GM18861 (cell line): ENCODE results near the gene KRTAP10-3.

Experiments
- ATAC-seq: cut with Tn5 transposase; IDR thresholded peaks from one replicate; pipeline ENCODE4 v1.9.1; 2021; ENCODE audit not compliant: unreplicated experiment

KRTAP10-3 gene

DNA sequence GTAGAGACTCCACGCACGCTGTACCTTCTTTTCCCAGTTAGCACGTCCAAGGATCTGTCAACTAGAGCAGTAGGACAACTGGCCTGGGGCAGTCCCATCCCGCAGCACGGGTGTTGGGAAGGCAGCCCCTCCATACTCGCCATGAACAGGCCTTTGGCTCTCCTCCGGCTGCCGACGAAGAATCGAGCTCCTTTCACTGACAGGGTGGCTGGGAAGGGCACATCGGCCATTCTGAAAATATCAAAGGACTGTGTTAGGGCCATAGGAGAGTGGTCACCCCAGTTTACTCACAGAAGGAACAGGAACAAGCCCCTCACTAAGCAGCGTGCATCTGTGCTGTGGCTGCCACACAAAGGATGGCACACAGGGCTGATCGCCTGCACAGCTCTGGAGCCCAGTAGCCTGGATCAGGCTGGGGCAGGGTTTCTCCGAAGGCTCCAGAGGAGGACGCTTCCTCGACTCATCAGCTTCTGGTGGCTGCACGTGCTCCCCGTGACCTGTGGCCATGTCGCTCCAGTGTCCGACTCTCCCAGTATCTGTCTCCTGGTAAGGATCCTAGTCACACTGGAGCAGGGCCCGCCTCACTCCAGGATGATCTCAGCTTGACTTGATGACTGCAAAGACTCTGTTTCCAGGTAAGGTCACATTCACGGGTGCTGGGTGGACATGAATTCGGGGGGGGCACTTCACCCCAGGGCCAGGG is 27.5 kb downstream of the KRTAP10-3 start:
- ATAC-seq = no peak

DNA sequence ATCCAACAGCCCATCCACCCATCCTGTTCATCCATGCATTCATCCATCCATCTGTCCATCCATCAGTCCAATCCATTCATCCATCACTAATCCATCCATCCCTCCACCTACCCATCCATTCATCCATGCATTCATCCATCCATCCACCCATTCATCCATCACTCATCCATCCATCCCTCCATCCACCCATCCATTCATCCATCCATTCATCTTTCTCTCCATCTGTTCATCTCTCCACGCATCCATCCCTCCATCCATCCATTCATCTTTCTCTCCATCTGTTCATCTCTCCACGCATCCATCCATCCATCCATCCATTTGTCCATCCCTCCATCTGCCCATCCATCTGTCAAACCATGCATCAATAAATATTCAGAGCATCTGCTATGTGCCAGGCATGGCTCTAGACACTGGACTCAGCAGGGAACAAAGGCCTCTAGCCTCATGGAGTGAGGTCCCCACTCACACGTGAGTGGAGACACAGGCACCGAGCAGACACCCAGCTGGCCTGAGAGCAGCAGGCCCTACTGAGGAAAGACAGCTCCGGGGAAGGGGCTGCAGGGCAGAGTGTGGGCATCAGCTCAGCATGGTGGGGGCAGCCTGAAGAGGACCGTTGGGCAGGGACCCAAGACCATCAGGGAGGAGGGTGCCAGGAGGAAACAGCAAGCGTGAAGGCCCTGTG is 28.2 kb downstream of the KRTAP10-3 start:
- no peak for ATAC-seq

DNA sequence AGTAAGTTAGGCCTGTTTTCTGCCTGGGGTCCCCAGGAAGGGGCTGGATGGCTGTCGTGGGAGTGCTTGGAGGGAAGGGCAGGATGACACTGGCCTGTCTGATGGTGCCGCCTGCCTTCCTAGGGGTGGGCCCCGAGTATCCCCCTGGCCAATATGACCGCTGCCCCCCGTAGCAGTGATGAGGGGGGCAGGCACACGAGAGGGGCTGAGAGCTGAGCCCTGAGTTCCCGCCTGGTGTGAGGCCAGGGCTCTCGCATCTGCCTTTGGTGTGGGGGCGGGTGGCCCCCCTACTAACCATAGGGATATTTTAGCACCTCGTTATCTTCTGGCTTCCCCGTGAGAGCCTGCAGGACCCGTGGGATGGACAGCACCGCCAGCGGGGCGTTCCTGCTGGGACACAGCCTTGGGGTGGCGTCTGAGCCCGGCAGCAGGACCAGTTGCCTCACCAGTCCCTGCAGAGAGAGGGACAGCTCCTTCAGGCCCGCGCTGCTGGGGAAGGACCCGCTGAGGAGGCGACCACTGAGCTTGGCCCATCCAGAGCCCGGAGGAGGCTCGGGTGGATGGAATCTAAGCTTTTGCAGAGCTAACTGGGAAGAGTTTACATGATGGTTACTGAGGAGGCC is 29.0 kb downstream of the KRTAP10-3 start:
- no peak for ATAC-seq

DNA sequence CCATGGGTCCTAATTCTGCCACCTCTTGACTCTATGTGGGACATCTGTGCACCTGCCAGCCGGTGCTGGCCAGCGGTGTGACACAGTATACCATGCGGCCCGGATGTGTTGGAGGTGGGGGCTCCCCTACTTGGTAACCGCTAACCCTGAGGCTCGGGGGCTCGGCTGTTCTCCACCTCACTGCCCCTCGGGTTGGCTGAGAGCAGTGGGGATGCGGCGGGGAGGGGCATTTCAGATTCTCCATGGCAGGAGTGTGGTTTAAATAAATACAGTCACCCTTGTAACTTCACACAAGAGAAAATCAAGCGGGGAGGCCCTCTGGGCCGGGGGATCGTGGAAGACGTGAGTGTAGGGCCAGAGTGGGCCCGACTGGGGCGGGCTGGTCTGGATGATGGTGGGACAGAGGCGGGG is 29.6 kb downstream of the KRTAP10-3 start:
- ATAC-seq = no peak

DNA sequence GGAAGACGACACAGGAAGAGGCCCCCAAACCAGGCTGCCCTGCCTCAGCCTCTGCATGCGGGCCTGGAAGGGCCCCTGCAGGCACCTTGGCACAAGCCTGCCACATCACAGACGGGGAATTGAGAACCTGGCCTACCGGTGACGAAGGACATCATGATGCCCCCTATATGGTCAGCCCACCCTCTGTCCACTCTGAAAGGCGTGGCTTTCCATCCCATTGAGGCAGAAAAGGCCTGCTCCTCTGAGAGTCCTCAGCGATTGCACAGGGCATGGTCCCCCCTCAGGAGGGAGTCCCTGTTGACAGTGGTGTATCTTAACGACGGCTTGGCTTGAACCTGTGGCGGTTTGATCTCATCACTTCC is 30.0 kb downstream of the KRTAP10-3 start:
- ATAC-seq = no peak

DNA sequence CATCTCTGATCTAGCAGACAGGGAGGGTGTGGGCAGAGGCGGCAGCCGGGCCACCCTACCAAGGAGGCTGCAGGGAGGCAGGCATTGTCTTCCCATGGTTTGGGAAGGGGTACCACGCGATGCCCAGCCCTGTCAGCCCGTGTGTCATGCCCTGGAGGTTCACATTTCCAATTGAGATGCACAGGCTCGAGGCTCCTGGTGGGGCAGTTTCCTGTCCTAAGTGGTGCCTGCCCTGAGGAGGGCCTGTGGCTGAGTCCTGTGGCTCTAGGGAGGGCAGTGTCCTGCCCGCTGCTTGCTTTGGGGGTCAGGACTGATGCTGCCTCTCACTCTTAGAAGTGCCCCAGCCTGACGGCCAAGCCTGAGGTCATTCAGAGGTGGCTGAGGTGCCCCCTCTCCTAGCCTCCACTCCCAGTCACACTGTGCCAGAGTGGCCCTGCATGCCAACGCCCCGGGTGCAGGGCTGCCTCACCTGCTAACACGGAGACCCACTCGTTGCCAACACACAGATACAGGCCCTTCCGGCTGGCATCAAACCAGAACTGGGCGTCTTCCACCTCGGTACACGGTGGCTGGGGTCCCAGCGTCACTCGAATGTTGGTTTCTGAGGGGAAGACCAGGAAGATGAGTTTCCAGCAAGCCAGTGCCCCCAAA is 30.5 kb downstream of the KRTAP10-3 start:
- no peak for ATAC-seq

- ATAC-seq = no peak
Measured at GRCh38 chr21:44527156-44527982, 31.2 kb downstream of the KRTAP10-3 start.

DNA sequence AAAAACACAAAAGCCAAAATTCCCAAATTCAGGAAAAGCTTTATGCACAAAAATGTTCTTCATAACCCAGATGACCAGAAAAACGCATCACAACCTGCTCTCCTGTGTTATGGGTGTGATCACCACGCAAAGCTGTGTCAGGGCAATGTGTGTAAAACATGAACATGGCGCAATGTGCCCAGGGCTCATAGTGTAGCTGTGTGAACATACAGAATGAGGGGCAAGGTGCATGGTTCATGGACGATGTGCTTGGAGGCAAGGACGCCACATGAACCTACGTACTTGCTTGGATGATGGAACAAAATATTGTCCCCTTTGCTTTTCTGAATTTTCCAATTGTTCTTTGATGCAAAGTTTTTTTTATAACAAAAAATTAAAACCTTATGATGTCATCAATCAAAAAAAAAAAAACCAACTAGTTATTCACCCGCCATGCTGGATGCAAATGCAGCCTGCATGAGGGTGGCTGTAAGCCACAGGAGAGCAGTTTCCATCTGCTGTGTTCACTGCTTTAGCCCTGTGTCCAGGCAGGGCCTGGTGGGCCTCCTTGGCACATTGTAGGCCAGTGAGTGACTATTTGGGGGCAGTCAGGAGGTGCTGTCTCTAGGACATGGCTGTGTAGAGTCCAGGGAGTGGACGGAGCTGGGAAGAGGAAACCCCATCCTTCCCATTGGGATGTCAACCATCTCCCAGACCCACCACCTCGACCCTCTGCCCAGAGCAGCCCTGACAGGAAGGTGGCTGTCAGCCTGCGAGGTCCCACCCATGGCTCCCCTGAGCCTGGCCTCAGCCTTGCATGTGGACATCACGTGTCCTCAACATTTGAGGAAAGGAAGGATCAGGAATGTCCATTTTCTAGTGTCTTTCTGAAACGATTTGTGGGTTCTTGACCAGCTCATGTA is 32.2 kb downstream of the KRTAP10-3 start:
- no peak for ATAC-seq

DNA sequence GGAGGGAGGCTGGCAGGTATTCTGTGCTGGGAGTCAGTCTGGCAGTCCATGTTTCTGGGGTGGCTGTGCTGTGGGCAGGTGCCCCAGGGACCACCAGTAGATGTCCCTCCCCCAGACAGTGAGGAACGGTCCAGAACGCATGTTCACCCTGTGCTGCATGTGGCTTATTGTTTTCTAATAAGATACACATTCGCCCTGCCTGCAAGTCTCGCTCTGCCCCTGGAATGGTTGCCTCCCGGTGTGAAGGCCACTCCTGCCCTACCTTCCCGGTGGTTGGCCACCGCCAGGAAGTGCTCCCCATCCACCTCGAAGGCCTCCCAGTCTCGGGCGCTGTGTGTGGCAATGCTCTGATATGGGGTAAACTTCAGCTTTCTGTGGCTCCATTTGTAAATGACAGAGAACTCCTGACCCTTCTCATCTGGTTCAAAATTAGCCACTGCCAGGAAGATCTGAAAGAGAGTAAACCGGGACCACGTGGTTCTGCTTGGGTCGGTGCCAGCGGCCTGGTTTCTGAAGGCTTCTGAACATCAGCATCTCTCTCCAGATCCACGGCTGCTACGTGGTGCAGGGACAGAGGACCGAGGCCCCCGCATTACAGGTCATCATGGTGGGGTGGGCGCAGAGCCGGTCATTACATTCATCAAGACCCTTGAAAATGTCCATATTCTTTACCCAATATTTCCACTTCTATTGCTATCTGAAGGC is 33.1 kb downstream of the KRTAP10-3 start:
- no peak for ATAC-seq

- ATAC-seq = no peak
Measured at GRCh38 chr21:44524414-44525371, 33.9 kb downstream of the KRTAP10-3 start.

DNA sequence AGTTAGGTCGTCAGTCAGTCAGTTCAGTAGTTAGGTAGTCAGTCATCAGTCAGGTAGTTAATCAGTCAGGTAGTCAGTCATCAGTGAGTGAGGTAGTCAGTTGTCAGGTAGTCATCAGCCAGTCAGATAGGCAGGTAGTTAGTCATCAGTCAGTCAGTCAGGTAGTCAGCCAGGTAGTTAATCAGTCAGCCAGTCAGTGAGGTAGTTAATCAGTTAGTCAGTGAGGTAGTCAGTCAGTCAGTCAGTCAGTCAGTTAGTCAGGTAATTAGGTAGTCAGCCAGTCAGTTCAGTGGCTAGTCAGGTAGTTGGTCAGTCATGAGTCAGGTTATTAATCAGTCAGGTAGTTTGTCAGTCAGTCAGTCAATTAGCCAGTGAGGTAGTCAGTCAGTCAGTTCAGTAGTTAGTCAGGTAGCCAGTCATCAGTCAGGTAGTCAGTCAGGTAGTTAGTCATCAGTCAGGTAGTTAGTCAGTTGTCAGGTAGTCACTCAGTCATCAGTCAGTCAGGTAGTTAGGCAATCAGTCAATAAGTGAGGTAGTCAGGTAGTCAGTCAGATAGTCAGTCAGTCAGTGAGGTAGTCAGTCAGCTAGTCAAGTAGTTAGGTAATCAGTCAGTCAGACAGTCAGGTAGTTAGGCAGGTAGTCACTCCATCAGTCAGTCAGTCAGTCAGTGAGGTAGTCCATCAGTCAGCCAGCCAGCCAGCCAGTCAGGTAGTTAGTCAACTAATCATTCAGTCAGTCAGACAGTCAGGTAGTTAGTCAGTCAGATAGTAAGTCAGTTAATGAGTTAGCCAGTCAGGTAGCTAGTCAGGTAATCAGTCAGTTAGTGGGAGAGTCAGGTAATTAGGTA is 34.8 kb downstream of the KRTAP10-3 start:
- ATAC-seq = no peak

GRCh38 chr21:44522753-44523204 is 35.8 kb downstream of the KRTAP10-3 start:
- no peak for ATAC-seq

DNA sequence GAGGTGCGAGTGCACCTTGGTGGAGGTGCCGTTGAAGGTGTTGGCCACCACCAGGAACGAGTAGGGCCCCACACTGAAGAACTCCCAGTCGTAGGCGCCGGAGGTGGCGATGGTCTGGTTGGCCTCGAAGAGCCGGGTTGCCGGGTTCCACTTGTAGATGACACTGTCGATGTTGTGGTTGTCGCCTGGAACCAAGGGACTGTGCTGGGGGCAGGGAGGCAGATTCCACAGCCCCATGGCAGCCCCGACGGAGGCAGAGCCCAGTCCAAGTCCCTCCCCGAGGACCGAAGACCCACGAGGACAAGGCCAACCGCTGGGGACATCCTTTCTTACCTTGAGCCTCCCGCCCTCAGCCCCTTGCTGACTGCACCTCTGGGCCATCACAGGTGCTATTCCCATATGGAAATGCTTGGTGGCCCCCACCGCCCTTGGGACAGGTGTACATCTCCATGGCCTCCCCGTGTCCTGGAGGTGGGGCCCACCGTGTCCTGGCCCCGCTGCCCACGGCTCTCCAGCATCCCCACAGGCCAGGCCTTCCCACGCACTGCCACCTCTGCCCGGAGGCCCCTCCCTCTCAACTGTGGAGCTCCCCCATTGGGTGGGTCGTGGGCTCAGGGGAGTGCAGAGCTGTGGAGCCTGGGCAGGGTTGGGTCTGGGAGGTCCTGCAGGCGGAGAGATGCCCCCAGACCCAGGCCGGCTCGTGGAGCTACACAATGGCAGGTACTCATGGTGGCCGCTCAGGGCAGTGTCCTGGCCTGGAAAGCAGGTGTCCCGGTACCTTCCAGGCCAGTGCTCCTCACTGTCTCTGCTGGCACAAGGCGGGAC is 36.5 kb downstream of the KRTAP10-3 start:
- ATAC-seq = no peak

- ATAC-seq = no peak
Measured at GRCh38 chr21:44521301-44521927, 37.2 kb downstream of the KRTAP10-3 start.

DNA sequence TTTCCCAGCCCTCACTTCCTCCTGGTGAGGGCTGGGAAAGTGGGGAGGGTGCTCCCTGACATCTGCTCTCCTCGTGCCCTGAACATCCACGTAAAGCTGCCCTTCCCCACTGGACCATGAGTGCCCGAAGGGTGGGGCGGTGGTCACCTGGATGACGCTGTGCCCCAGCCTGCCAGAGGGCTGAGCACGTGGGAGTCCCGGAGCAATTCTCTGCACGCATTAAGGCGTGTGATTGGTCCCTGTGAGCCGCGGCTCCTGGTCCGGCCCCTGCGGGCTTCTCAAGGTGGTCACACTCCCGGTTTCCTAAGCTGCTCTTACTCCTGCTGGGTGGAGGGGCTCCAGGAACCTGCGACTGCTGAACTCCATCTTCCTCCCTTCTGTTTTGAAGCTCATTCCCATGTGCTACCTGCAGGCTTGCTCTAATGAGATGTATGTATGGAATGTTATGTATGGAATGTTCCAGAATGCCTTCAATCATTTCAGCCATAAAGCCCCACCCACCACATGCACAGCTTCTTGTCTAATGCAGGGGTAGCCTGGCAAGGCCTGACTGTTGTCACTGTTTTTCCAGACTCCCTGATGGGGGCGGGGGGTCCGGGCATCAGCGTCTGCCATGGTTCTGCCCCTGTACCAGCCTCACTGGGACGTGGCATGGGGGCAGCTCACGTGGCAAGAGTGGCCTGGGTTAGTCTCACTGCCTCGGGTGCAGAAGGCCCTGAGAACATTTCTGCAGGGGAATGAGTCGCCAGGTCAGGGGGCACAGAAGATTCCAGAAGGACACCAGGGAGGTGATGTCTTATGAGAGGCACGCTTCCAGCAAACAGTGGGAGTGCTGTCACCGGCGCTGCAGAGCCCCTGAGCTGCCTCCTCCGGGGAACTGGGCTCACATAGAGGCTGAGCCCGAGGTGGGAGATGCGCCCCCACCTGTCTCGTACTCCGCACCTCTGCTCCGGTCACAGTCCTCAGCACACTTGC is 38.0 kb downstream of the KRTAP10-3 start:
- ATAC-seq = no peak
